HFF-Myc (cell line): ENCODE results near the gene ARHGEF4.

Experiments used
- DNase-seq: peaks from one replicate; pipeline ENCODE4 v3.0.0-alpha.2; 2011; ENCODE audit warnings: low read depth; ENCODE audit errors: extremely low read depth
- H3K4me3 ChIP-seq: replicated peaks from 2 replicates; pipeline ENCODE4 v1.5.1; 2011; ENCODE audit warnings: low read depth, mild to moderate bottlenecking, control low read depth, low read length
- CTCF ChIP-seq: IDR thresholded peaks from 2 replicates; pipeline ENCODE4 v1.5.1; 2012; ENCODE audit warnings: mild to moderate bottlenecking, low read depth, low read length, control low read depth; ENCODE audit errors: missing control alignments

Gene ARHGEF4

GRCh38 chr2:130827502-130828251 is 9.0 kb upstream of the ARHGEF4 start:
- H3K4me3 ChIP-seq = no peak overlapping the region
- DNase-seq = no peak
- TF ChIP-seq CTCF = no peak

- DNase-seq = no peak
- H3K4me3 ChIP-seq = no peak overlapping the region
- TF ChIP-seq CTCF = no peak
These were observed 8.3 kb upstream of the ARHGEF4 start for GRCh38 chr2:130828461-130828860.

GRCh38 chr2:130829015-130829414 is 7.7 kb upstream of the ARHGEF4 start:
- no peak for TF ChIP-seq CTCF
- H3K4me3 ChIP-seq = no peak overlapping the region
- no peak for DNase-seq

GRCh38 chr2:130830538-130830937 is 6.2 kb upstream of the ARHGEF4 start:
- no peak for TF ChIP-seq CTCF
- no peak overlapping the region for H3K4me3 ChIP-seq
- DNase-seq = no peak

GRCh38 chr2:130831356-130831755 is 5.4 kb upstream of the ARHGEF4 start:
- no peak for TF ChIP-seq CTCF

GRCh38 chr2:130832296-130832940 is 4.3 kb upstream of the ARHGEF4 start:
- no peak for DNase-seq
- H3K4me3 ChIP-seq = no peak overlapping the region
- no peak for TF ChIP-seq CTCF

More at GRCh38 chr2:130831356-130831755, 5.4 kb upstream of the ARHGEF4 start:
- no peak for DNase-seq
- no peak overlapping the region for H3K4me3 ChIP-seq
